Measurements from ENCODE around the gene CDHR3. TPM values are rescaled to one million over a fixed set of nuclear protein-coding genes. Genes with fewer than 3 reads are reported as not detected.

Gene CDHR3
- total RNA-seq, 1 experiment from 2014 or later, result 19.1 TPM

DNA sequence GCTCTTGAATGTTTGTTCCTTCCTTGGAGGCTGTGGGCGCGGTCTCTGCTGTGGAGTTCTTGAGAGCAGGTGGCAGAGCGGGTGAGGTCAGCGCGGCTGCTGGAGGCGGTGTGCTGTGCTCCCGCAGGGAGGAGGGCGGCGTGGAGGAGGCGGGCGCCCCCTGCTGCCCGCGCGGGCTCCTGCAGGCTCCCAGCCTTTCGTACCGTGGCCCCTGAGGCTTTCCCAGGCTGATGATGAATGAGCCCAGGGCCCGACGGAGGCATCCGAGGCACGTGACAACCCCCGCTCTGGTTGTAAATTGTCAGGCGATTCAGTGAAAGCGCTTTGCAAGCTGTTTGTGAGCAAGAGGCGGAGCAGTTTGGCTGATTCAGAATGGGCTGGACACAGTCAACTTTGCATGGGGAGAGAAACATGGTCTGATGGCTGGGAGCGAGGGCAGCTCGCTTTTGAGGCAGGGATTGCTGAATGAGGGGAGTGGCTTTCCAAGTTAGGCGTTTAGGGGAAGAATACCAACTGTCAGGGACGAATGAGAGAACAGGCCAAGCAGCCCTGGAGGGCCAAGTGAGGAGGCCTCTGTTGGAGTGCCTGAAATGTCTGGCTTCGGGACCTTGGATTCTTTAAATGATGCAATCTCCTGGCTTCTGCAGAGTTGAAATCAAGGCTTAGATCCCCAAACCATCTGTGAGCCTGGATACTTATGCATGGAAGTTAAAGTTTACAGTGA lies 46.6 kb downstream of the CDHR3 start (continued):
- TF ChIP-seq, protein P1, sequence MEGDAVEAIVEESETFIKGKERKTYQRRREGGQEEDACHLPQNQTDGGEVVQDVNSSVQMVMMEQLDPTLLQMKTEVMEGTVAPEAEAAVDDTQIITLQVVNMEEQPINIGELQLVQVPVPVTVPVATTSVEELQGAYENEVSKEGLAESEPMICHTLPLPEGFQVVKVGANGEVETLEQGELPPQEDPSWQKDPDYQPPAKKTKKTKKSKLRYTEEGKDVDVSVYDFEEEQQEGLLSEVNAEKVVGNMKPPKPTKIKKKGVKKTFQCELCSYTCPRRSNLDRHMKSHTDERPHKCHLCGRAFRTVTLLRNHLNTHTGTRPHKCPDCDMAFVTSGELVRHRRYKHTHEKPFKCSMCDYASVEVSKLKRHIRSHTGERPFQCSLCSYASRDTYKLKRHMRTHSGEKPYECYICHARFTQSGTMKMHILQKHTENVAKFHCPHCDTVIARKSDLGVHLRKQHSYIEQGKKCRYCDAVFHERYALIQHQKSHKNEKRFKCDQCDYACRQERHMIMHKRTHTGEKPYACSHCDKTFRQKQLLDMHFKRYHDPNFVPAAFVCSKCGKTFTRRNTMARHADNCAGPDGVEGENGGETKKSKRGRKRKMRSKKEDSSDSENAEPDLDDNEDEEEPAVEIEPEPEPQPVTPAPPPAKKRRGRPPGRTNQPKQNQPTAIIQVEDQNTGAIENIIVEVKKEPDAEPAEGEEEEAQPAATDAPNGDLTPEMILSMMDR (IDR thresholded peaks at IDR 0.05), result peak; percentile 97
- TF ChIP-seq GABPB1 (CRISPR knock-in tag; IDR thresholded peaks at IDR 0.05), result no peak
- TF ChIP-seq, protein P2, sequence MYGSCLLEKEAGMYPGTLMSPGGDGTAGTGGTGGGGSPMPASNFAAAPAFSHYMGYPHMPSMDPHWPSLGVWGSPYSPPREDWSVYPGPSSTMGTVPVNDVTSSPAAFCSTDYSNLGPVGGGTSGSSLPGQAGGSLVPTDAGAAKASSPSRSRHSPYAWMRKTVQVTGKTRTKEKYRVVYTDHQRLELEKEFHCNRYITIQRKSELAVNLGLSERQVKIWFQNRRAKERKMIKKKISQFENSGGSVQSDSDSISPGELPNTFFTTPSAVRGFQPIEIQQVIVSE (CRISPR knock-in tag; IDR thresholded peaks at IDR 0.05; ENCODE audit: borderline replicate concordance), result no peak
- TF ChIP-seq NFYB (CRISPR knock-in tag; conservative IDR thresholded peaks at IDR 0.05; ENCODE audit: low read depth), result no peak
- TF ChIP-seq, protein P3, sequence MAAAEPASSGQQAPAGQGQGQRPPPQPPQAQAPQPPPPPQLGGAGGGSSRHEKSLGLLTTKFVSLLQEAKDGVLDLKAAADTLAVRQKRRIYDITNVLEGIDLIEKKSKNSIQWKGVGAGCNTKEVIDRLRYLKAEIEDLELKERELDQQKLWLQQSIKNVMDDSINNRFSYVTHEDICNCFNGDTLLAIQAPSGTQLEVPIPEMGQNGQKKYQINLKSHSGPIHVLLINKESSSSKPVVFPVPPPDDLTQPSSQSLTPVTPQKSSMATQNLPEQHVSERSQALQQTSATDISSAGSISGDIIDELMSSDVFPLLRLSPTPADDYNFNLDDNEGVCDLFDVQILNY (CRISPR knock-in tag; IDR thresholded peaks at IDR 0.05), result no peak
- TF ChIP-seq KAT7 (CRISPR knock-in tag; IDR thresholded peaks at IDR 0.05; ENCODE audit: borderline replicate concordance), result no peak
- no peak for TF ChIP-seq RORB (CRISPR knock-in tag; IDR thresholded peaks at IDR 0.05)
- TF ChIP-seq SOX15 (CRISPR knock-in tag; IDR thresholded peaks at IDR 0.05), result no peak
- TF ChIP-seq NFATC4 (CRISPR knock-in tag; IDR thresholded peaks at IDR 0.05), result no peak
- peak; percentile 100 for TF ChIP-seq ZNF263 (CRISPR knock-in tag; IDR thresholded peaks at IDR 0.05; ENCODE audit: low read depth)
- TF ChIP-seq, protein P4, sequence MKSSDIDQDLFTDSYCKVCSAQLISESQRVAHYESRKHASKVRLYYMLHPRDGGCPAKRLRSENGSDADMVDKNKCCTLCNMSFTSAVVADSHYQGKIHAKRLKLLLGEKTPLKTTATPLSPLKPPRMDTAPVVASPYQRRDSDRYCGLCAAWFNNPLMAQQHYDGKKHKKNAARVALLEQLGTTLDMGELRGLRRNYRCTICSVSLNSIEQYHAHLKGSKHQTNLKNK (CRISPR knock-in tag; IDR thresholded peaks at IDR 0.05), result no peak
- TF ChIP-seq OVOL2 (CRISPR knock-in tag; IDR thresholded peaks at IDR 0.05; ENCODE audit: borderline replicate concordance), result no peak
- TF ChIP-seq, protein P5, sequence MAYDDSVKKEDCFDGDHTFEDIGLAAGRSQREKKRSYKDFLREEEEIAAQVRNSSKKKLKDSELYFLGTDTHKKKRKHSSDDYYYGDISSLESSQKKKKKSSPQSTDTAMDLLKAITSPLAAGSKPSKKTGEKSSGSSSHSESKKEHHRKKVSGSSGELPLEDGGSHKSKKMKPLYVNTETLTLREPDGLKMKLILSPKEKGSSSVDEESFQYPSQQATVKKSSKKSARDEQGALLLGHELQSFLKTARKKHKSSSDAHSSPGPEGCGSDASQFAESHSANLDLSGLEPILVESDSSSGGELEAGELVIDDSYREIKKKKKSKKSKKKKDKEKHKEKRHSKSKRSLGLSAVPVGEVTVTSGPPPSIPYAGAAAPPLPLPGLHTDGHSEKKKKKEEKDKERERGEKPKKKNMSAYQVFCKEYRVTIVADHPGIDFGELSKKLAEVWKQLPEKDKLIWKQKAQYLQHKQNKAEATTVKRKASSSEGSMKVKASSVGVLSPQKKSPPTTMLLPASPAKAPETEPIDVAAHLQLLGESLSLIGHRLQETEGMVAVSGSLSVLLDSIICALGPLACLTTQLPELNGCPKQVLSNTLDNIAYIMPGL (CRISPR knock-in tag; IDR thresholded peaks at IDR 0.05), result no peak; the same call in 1 of the 2 replicates
- 0 out of 2 replicates have a peak, but pooled peaks have one; percentile 18 for TF ChIP-seq TEAD1 (CRISPR knock-in tag; IDR thresholded peaks at IDR 0.05)
- TF ChIP-seq, protein P6, sequence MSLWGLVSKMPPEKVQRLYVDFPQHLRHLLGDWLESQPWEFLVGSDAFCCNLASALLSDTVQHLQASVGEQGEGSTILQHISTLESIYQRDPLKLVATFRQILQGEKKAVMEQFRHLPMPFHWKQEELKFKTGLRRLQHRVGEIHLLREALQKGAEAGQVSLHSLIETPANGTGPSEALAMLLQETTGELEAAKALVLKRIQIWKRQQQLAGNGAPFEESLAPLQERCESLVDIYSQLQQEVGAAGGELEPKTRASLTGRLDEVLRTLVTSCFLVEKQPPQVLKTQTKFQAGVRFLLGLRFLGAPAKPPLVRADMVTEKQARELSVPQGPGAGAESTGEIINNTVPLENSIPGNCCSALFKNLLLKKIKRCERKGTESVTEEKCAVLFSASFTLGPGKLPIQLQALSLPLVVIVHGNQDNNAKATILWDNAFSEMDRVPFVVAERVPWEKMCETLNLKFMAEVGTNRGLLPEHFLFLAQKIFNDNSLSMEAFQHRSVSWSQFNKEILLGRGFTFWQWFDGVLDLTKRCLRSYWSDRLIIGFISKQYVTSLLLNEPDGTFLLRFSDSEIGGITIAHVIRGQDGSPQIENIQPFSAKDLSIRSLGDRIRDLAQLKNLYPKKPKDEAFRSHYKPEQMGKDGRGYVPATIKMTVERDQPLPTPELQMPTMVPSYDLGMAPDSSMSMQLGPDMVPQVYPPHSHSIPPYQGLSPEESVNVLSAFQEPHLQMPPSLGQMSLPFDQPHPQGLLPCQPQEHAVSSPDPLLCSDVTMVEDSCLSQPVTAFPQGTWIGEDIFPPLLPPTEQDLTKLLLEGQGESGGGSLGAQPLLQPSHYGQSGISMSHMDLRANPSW (CRISPR knock-in tag; conservative IDR thresholded peaks at IDR 0.05; ENCODE audit: low read depth), result no peak
- no peak for TF ChIP-seq ZNF138 (CRISPR knock-in tag; conservative IDR thresholded peaks at IDR 0.05)
- no peak for TF ChIP-seq NR2C2 (CRISPR knock-in tag; IDR thresholded peaks at IDR 0.05)
- TF ChIP-seq FOXK1 (CRISPR knock-in tag; IDR thresholded peaks at IDR 0.05), result no peak
- peak; percentile 75; the same call in 1 of the 2 replicates for TF ChIP-seq CREB1 (CRISPR knock-in tag; IDR thresholded peaks at IDR 0.05)
- no peak for TF ChIP-seq TEAD4 (CRISPR knock-in tag; IDR thresholded peaks at IDR 0.05)
- TF ChIP-seq ELF4 (CRISPR knock-in tag; IDR thresholded peaks at IDR 0.05; ENCODE audit: low read depth), result no peak; the same call in 1 of the 2 replicates
- no peak for TF ChIP-seq ATF1 (CRISPR knock-in tag; IDR thresholded peaks at IDR 0.05)
- TF ChIP-seq, protein P7, sequence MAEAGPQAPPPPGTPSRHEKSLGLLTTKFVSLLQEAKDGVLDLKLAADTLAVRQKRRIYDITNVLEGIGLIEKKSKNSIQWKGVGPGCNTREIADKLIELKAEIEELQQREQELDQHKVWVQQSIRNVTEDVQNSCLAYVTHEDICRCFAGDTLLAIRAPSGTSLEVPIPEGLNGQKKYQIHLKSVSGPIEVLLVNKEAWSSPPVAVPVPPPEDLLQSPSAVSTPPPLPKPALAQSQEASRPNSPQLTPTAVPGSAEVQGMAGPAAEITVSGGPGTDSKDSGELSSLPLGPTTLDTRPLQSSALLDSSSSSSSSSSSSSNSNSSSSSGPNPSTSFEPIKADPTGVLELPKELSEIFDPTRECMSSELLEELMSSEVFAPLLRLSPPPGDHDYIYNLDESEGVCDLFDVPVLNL (CRISPR knock-in tag; IDR thresholded peaks at IDR 0.05; ENCODE audit: borderline replicate concordance, low read depth), result no peak
- TF ChIP-seq, protein P8, sequence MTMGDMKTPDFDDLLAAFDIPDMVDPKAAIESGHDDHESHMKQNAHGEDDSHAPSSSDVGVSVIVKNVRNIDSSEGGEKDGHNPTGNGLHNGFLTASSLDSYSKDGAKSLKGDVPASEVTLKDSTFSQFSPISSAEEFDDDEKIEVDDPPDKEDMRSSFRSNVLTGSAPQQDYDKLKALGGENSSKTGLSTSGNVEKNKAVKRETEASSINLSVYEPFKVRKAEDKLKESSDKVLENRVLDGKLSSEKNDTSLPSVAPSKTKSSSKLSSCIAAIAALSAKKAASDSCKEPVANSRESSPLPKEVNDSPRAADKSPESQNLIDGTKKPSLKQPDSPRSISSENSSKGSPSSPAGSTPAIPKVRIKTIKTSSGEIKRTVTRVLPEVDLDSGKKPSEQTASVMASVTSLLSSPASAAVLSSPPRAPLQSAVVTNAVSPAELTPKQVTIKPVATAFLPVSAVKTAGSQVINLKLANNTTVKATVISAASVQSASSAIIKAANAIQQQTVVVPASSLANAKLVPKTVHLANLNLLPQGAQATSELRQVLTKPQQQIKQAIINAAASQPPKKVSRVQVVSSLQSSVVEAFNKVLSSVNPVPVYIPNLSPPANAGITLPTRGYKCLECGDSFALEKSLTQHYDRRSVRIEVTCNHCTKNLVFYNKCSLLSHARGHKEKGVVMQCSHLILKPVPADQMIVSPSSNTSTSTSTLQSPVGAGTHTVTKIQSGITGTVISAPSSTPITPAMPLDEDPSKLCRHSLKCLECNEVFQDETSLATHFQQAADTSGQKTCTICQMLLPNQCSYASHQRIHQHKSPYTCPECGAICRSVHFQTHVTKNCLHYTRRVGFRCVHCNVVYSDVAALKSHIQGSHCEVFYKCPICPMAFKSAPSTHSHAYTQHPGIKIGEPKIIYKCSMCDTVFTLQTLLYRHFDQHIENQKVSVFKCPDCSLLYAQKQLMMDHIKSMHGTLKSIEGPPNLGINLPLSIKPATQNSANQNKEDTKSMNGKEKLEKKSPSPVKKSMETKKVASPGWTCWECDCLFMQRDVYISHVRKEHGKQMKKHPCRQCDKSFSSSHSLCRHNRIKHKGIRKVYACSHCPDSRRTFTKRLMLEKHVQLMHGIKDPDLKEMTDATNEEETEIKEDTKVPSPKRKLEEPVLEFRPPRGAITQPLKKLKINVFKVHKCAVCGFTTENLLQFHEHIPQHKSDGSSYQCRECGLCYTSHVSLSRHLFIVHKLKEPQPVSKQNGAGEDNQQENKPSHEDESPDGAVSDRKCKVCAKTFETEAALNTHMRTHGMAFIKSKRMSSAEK (CRISPR knock-in tag; IDR thresholded peaks at IDR 0.05; ENCODE audit: borderline replicate concordance), result no peak
- no peak for TF ChIP-seq RELA (CRISPR knock-in tag; IDR thresholded peaks at IDR 0.05; ENCODE audit: borderline replicate concordance)
